HCT116 (cell line): Measurements from ENCODE around the gene CDH4. TPM values are rescaled to one million over a fixed set of nuclear protein-coding genes. Genes with fewer than 3 reads are reported as not detected.

ENCODE experiments used
- ATAC-seq: fragments of 200-7000 bp; cut with Tn5 transposase; 2 replicates; pipeline ENCODE4 v1.9.1; 2020; ENCODE audit warnings: mild to moderate bottlenecking, moderate library complexity
- BruUV-seq: library from RNA; stranded (reverse); fragments of 400-500 nt; replicated peaks from 2 replicates; lab custom pipeline; 2021; lab: Mats Ljungman, UMichigan
- CTCF ChIA-PET: fragments of 300-600 bp; sonication (Branson Sonifier 250); formaldehyde crosslinking; loops from one replicate; lab custom pipeline; 2021; ENCODE audit warnings: antibody characterized with exemption; lab: Charles Lee
- POLR2A ChIA-PET: fragments of 300-600, 350-600 bp; sonication (Branson Sonifier 250); formaldehyde crosslinking; loops from one replicate; lab custom pipeline; 2021; ENCODE audit warnings: antibody characterized with exemption; lab: Charles Lee
- RAD21 ChIA-PET, 2 experiments: fragments of 300-600 bp; sonication (Branson Sonifier 250); formaldehyde crosslinking; loops; one replicate each; lab custom pipeline; 2023; ENCODE audit warnings: low total read pairs in 2 of 2; ENCODE audit not compliant: uncharacterized antibody in 2 of 2, unreplicated experiment in 2 of 2, low non-redundant PET in 1 of 2; lab: Charles Lee
- DNase-seq: peaks from one replicate; pipeline ENCODE4 v3.0.0-alpha.2; 2010; ENCODE audit warnings: low read depth, low spot score
- H2AFZ ChIP-seq: fragments of 200-600 bp; shearing (Covaris generic), sonication (generic); 2 replicates; pipeline ENCODE4 v1.6.1; 2017; ENCODE audit warnings: low read depth, mixed run types, mixed read lengths, antibody characterized with exemption, low read length; ENCODE audit not compliant: poor library complexity, severe bottlenecking
- H3K27ac ChIP-seq: 2 replicates; pipeline ENCODE4 v1.5.1; 2012; ENCODE audit warnings: low read depth, low read length
- H3K27me3 ChIP-seq: fragments of 200-600 bp; sonication (generic); 2 replicates; pipeline ENCODE4 v1.6.1; 2016; ENCODE audit warnings: mixed run types, low read length, mixed read lengths; ENCODE audit not compliant: insufficient read depth
- H3K36me3 ChIP-seq, 2 experiments: fragments of 200-500 bp in 1 of 2; fragments of 200-600 bp in 1 of 2; sonication (Bioruptor generic) in 1 of 2; sonication (generic) in 1 of 2; 2 replicates each; pipeline versions ENCODE4 v1.5.1 to v1.6.1; 2014 to 2016; ENCODE audit warnings: low read length in 2 of 2, inconsistent platforms in 1 of 2, mixed read lengths in 1 of 2, mixed run types in 1 of 2; ENCODE audit not compliant: insufficient read depth in 2 of 2, control insufficient read depth in 1 of 2
- H3K4me1 ChIP-seq, 2 experiments: fragments of 200-600 bp in 1 of 2; sonication (generic) in 1 of 2; 2 replicates each; pipeline versions ENCODE4 v1.5.1 to v1.6.1; 2012 to 2017; ENCODE audit warnings: low read length in 2 of 2, inconsistent platforms in 1 of 2, mild to moderate bottlenecking in 1 of 2, mixed read lengths in 1 of 2, mixed run types in 1 of 2, moderate library complexity in 1 of 2; ENCODE audit not compliant: insufficient read depth in 2 of 2, control insufficient read depth in 1 of 2
- H3K4me2 ChIP-seq: fragments of 200-600 bp; sonication (generic); 2 replicates; pipeline ENCODE4 v1.6.1; 2017; ENCODE audit warnings: mixed run types, low read length, mixed read lengths
- H3K4me3 ChIP-seq, 2 experiments: fragments of 200-600 bp in 1 of 2; sonication (generic) in 1 of 2; replicated peaks in 1 of 2; 2 replicates each; pipeline ENCODE4 v1.5.1; 2011 to 2016; ENCODE audit warnings: low read length in 2 of 2, control low read depth in 1 of 2, low read depth in 1 of 2, mild to moderate bottlenecking in 1 of 2, mixed read lengths in 1 of 2, mixed run types in 1 of 2
- H3K79me2 ChIP-seq: fragments of 200-600 bp; sonication (generic); 2 replicates; pipeline ENCODE4 v1.6.1; 2017; ENCODE audit warnings: mild to moderate bottlenecking, mixed run types, low read length, moderate library complexity, mixed read lengths; ENCODE audit not compliant: insufficient read depth
- H3K9ac ChIP-seq: fragments of 200-600 bp; sonication (generic); 2 replicates; pipeline ENCODE4 v1.6.1; 2016; ENCODE audit warnings: low read length, mixed read lengths
- H3K9me2 ChIP-seq: fragments of 200-600 bp; sonication (generic), shearing (Covaris generic); 2 replicates; pipeline ENCODE4 v1.6.1; 2017; ENCODE audit warnings: mixed run types, mild to moderate bottlenecking, moderate library complexity; ENCODE audit not compliant: insufficient read depth
- H3K9me3 ChIP-seq, 2 experiments: fragments of 200-500 bp in 1 of 2; fragments of 200-600 bp in 1 of 2; sonication (Bioruptor generic) in 1 of 2; sonication (generic) in 1 of 2; 2 replicates each; pipeline ENCODE4 v1.6.1; 2014 to 2017; ENCODE audit warnings: low read length in 2 of 2, mixed read lengths in 2 of 2, inconsistent platforms in 1 of 2, low read depth in 1 of 2, mild to moderate bottlenecking in 1 of 2, mixed run types in 1 of 2, moderate library complexity in 1 of 2; ENCODE audit not compliant: control insufficient read depth in 1 of 2, insufficient read depth in 1 of 2
- H4K20me1 ChIP-seq: fragments of 200-600 bp; sonication (generic), shearing (Covaris generic); 2 replicates; pipeline ENCODE4 v1.6.1; 2017; ENCODE audit warnings: mixed run types, mild to moderate bottlenecking, moderate library complexity; ENCODE audit not compliant: insufficient read depth
- CTCF ChIP-seq, 3 experiments: fragments of 200-600 bp in 1 of 3; sonication (generic) in 1 of 3; IDR thresholded peaks in 2 of 3; conservative IDR thresholded peaks in 1 of 3; 2 replicates each; pipeline ENCODE4 v1.5.1; 2012 to 2017; ENCODE audit warnings: low read depth in 2 of 3, low read length in 2 of 3, antibody characterized with exemption in 1 of 3, borderline replicate concordance in 1 of 3, control low read depth in 1 of 3, mild to moderate bottlenecking in 1 of 3, mixed read lengths in 1 of 3, mixed run types in 1 of 3, moderate library complexity in 1 of 3; ENCODE audit not compliant: insufficient read depth in 1 of 3
- EGR1 ChIP-seq: IDR thresholded peaks from 2 replicates; pipeline ENCODE4 v1.6.1; 2012; ENCODE audit warnings: low read depth
- EZH2 ChIP-seq: fragments of 200-600 bp; sonication (generic); IDR thresholded peaks from 2 replicates; pipeline ENCODE4 v1.6.1; 2017; ENCODE audit warnings: antibody characterized with exemption, mixed run types
- EZH2phosphoT487 ChIP-seq: fragments of 200-600 bp; IDR thresholded peaks from 2 replicates; pipeline ENCODE4 v1.6.1; 2018; ENCODE audit warnings: antibody characterized with exemption, borderline replicate concordance
- FOSL1 ChIP-seq: IDR thresholded peaks from 2 replicates; pipeline ENCODE4 v1.6.1; 2012; ENCODE audit warnings: low read depth
- MAX ChIP-seq: IDR thresholded peaks from 2 replicates; pipeline ENCODE4 v1.6.1; 2012
- POLR2A ChIP-seq: IDR thresholded peaks from 2 replicates; pipeline ENCODE4 v1.7.0; 2011; ENCODE audit warnings: borderline replicate concordance; ENCODE audit not compliant: insufficient read depth, insufficient read length; ENCODE audit errors: extremely low read depth
- POLR2AphosphoS5 ChIP-seq: IDR thresholded peaks from 2 replicates; pipeline ENCODE4 v1.6.1; 2011; ENCODE audit warnings: mild to moderate bottlenecking, low read depth, low read length, moderate library complexity
- RAD21 ChIP-seq: IDR thresholded peaks from 2 replicates; pipeline ENCODE4 v1.6.1; 2012; ENCODE audit warnings: low read depth, mild to moderate bottlenecking
- REST ChIP-seq: IDR thresholded peaks from 2 replicates; pipeline ENCODE4 v1.6.1; 2012; ENCODE audit warnings: low read depth
- SIN3A ChIP-seq: IDR thresholded peaks from 2 replicates; pipeline ENCODE4 v1.6.1; 2012; ENCODE audit warnings: low read depth
- TCF7L2 ChIP-seq: IDR thresholded peaks from 2 replicates; pipeline ENCODE4 v1.7.0; 2011; ENCODE audit warnings: borderline replicate concordance, inconsistent platforms; ENCODE audit not compliant: insufficient read depth, insufficient read length; ENCODE audit errors: extremely low read depth
- ZNF274 ChIP-seq: fragments of 200-500 bp; sonication (Bioruptor generic); IDR thresholded peaks from 2 replicates; pipeline ENCODE4 v1.6.1; 2014; ENCODE audit warnings: mild to moderate bottlenecking, low read depth, low read length, inconsistent platforms
- intact Hi-C: fragments of 100-400 bp; cut with micrococcal nuclease; formaldehyde crosslinking; loops from 2 replicates; pipeline ENCODE4 v1.10.0; 2022
- total RNA-seq: library from RNA; stranded (reverse); gene quantifications from one replicate; pipeline ENCODE4 v1.2.1, GENCODE V29; 2021; ENCODE audit not compliant: unreplicated experiment

CDH4 gene
- total RNA-seq, 1 experiment from 2014 or later = not detected

GRCh38 chr20:61656198-61656597 lies 404.1 kb downstream of the CDH4 start:
- 0 out of 2 replicates have a peak, but pooled peaks cover 5% of the 10 kb centered on the region for H3K27me3 ChIP-seq
- CTCF ChIA-PET = no interaction called here
- intact Hi-C loops = no loop called here

More at GRCh38 chr20:61656198-61656597, 404.1 kb downstream of the CDH4 start:
- H3K36me3 ChIP-seq = no peaks in the 10 kb centered on the region
- no peak overlapping the region for H3K4me3 ChIP-seq
- no peaks in the 10 kb centered on the region for H3K9me2 ChIP-seq
- H3K79me2 ChIP-seq = no peaks in the 10 kb centered on the region
- H3K9ac ChIP-seq = no peak overlapping the region
- no peak overlapping the region for H3K27ac ChIP-seq
- ChIA-PET RAD21 (no interaction called here), POLR2A (no interaction called here)
- H2AFZ ChIP-seq = no peak overlapping the region
- no TSS peak for BruUV-seq
- no peaks in the 10 kb centered on the region for H3K4me1 ChIP-seq
- H4K20me1 ChIP-seq = no peaks in the 10 kb centered on the region
- DNase-seq (no peak), ATAC-seq (no peak)
- no peaks in the 10 kb centered on the region for H3K9me3 ChIP-seq
- no peak overlapping the region for H3K4me2 ChIP-seq
- TF ChIP-seq EZH2phosphoT487 (no peak), EZH2 (no peak), POLR2A (no peak), SIN3A (no peak), FOSL1 (no peak), MAX (no peak), RAD21 (no peak), CTCF (IDR thresholded peaks at IDR 0.05 in 2 of 3, conservative IDR thresholded peaks at IDR 0.05 in 1 of 3; ENCODE audit: borderline replicate concordance in 1 of 3, insufficient read depth in 1 of 3, low read depth in 2 of 3, low read length in 2 of 3) (no peak), EGR1 (no peak), POLR2AphosphoS5 (no peak), REST (no peak), TCF7L2 (no peak), ZNF274 (no peak)
